ENCODE data around the gene EXOC2. TPM values are rescaled to one million over a fixed set of nuclear protein-coding genes. Genes with fewer than 3 reads are reported as not detected.

The EXOC2 gene
- total RNA-seq, 1 experiment from 2014 or later = 30.5 TPM

- no TSS peak for BruUV-seq (replicated peaks)
- CTCF ChIA-PET = no interaction called here
Observed at GRCh38 chr6:501891-502601, 190.9 kb downstream of the EXOC2 start.

GRCh38 chr6:499617-500016, 193.3 kb downstream of the EXOC2 start:
- DNase-seq (ENCODE audit: low read depth, low spot score) = no peak
- CTCF ChIA-PET = no interaction called here
- H3K4me1 ChIP-seq (ENCODE audit: control insufficient read depth, insufficient read depth, low read length) = no peaks in the 10 kb centered on the region
- in situ Hi-C loops (cut with HindIII; ENCODE audit: low pct_unique_long_range_greater_than_20kb, low sequenced_read_pairs) = no loop called here
- H3K9me3 ChIP-seq (ENCODE audit: control insufficient read depth, insufficient read depth, low read depth, low read length) = no peaks in the 10 kb centered on the region
- H3K27me3 ChIP-seq (ENCODE audit: control insufficient read depth, insufficient read depth, low read length) = no peaks in the 10 kb centered on the region
- H3K4me3 ChIP-seq (ENCODE audit: low read depth in 2 of 2, low read length in 2 of 2) = no peak overlapping the region
- intact Hi-C loops (cut with micrococcal nuclease; ENCODE audit: unreplicated experiment) = no loop called here
- POLR2A ChIA-PET = no interaction called here
- H3K27ac ChIP-seq (ENCODE audit: low read length) = no peak overlapping the region
- BruUV-seq (replicated peaks) = no TSS peak
- TF ChIP-seq, protein P1, sequence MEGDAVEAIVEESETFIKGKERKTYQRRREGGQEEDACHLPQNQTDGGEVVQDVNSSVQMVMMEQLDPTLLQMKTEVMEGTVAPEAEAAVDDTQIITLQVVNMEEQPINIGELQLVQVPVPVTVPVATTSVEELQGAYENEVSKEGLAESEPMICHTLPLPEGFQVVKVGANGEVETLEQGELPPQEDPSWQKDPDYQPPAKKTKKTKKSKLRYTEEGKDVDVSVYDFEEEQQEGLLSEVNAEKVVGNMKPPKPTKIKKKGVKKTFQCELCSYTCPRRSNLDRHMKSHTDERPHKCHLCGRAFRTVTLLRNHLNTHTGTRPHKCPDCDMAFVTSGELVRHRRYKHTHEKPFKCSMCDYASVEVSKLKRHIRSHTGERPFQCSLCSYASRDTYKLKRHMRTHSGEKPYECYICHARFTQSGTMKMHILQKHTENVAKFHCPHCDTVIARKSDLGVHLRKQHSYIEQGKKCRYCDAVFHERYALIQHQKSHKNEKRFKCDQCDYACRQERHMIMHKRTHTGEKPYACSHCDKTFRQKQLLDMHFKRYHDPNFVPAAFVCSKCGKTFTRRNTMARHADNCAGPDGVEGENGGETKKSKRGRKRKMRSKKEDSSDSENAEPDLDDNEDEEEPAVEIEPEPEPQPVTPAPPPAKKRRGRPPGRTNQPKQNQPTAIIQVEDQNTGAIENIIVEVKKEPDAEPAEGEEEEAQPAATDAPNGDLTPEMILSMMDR (IDR thresholded peaks at IDR 0.05) = no peak
- TF ChIP-seq REST (IDR thresholded peaks at IDR 0.05; ENCODE audit: insufficient read depth in 1 of 2, low read depth in 2 of 2, low read length in 1 of 2) (no peak), POLR2AphosphoS5 (IDR thresholded peaks at IDR 0.05; ENCODE audit: low read depth, low read length) (no peak), TCF7L2 (IDR thresholded peaks at IDR 0.05; ENCODE audit: low read depth, low read length) (no peak), SIN3A (IDR thresholded peaks at IDR 0.05; ENCODE audit: borderline replicate concordance, insufficient read depth, low read depth, low read length) (no peak)
- no peaks in the 10 kb centered on the region for H3K36me3 ChIP-seq (ENCODE audit: control insufficient read depth, insufficient read depth, low read length)
- ATAC-seq = no peak

More at GRCh38 chr6:501891-502601, 190.9 kb downstream of the EXOC2 start:
- H3K36me3 ChIP-seq (ENCODE audit: control insufficient read depth, insufficient read depth, low read length) = no peaks in the 10 kb centered on the region
- no peaks in the 10 kb centered on the region for H3K9me3 ChIP-seq (ENCODE audit: control insufficient read depth, insufficient read depth, low read depth, low read length)
- intact Hi-C loops (cut with micrococcal nuclease; ENCODE audit: unreplicated experiment) = no loop called here
- peak overlapping the region; percentile 1; the same call in 1 of the 2 replicates for H3K27ac ChIP-seq (ENCODE audit: low read length)
- in situ Hi-C loops (cut with HindIII; ENCODE audit: low pct_unique_long_range_greater_than_20kb, low sequenced_read_pairs) = no loop called here
- H3K4me1 ChIP-seq (ENCODE audit: control insufficient read depth, insufficient read depth, low read length) = no peaks in the 10 kb centered on the region
- ATAC-seq = peak; percentile 81
- POLR2A ChIA-PET = no interaction called here
- TF ChIP-seq REST (IDR thresholded peaks at IDR 0.05; ENCODE audit: insufficient read depth in 1 of 2, low read depth in 2 of 2, low read length in 1 of 2) (no peak), POLR2AphosphoS5 (IDR thresholded peaks at IDR 0.05; ENCODE audit: low read depth, low read length) (no peak), TCF7L2 (IDR thresholded peaks at IDR 0.05; ENCODE audit: low read depth, low read length) (no peak), SIN3A (IDR thresholded peaks at IDR 0.05; ENCODE audit: borderline replicate concordance, insufficient read depth, low read depth, low read length) (no peak)
- TF ChIP-seq, protein P1 (IDR thresholded peaks at IDR 0.05) = no peak
- no peaks in the 10 kb centered on the region for H3K27me3 ChIP-seq (ENCODE audit: control insufficient read depth, insufficient read depth, low read length)
- DNase-seq (ENCODE audit: low read depth, low spot score) = no peak
- peak overlapping the region; percentile 27 to 55 for H3K4me3 ChIP-seq (ENCODE audit: low read depth in 2 of 2, low read length in 2 of 2)

Data from Panc1 (cell line).